ENCODE data around the gene CABP7.

DNA sequence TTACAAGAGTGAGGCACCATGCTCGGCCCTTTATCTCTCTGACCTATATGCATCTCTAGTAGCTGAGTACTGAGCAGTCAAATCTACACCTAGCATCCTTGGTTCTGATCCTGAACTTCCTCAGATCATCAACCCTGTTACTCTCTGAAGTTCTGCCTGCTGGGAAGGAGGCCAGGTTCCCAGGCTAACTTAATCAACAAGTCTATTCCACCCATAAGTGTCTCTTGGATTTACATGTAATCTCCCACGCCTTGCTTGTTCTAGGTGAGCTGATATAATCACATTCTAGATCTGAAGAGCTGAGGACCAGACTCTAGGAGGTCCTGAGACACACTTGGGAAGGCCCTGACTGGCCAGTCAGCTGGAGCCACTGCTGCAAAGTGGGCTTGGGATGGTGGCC is 22.1 kb downstream of the CABP7 start:
- TF ChIP-seq, protein P1, sequence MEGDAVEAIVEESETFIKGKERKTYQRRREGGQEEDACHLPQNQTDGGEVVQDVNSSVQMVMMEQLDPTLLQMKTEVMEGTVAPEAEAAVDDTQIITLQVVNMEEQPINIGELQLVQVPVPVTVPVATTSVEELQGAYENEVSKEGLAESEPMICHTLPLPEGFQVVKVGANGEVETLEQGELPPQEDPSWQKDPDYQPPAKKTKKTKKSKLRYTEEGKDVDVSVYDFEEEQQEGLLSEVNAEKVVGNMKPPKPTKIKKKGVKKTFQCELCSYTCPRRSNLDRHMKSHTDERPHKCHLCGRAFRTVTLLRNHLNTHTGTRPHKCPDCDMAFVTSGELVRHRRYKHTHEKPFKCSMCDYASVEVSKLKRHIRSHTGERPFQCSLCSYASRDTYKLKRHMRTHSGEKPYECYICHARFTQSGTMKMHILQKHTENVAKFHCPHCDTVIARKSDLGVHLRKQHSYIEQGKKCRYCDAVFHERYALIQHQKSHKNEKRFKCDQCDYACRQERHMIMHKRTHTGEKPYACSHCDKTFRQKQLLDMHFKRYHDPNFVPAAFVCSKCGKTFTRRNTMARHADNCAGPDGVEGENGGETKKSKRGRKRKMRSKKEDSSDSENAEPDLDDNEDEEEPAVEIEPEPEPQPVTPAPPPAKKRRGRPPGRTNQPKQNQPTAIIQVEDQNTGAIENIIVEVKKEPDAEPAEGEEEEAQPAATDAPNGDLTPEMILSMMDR (IDR thresholded peaks at IDR 0.05), result no peak
- no peak for TF ChIP-seq POLR2A (IDR thresholded peaks at IDR 0.05)
